ENCODE results near the gene ERCC3. TPM values are rescaled to one million over a fixed set of nuclear protein-coding genes. Genes with fewer than 3 reads are reported as not detected.

ERCC3 gene
- polyA plus RNA-seq, 2 of the 4 experiments (the other 2 are of a cell fraction): 57.9 to 68.3 TPM

DNA sequence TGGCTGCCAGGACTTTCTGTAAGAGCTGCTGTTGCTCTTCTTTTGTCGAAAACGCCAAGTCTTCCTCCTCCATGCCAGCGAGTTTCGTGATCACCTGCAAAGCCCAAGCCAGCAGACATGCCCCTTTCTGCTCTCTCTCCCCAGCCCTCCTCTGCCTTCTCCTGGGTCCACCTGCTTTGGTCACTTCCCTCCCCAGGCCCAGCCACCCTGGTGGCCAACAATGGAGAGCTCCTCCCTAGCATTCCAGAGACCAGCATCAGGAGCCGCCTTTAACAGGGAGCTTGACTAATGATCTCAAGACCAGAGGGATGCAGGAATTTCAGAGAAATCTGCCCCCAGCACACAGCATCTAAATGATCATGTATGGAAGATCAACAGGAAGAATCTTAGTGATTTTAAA, 34.6 kb downstream of the ERCC3 start:
- FAIRE-seq: no peak
- POLR2A ChIA-PET: no interaction called here
- ATAC-seq: no peak; a peak in 1 of 6 replicates

DNA sequence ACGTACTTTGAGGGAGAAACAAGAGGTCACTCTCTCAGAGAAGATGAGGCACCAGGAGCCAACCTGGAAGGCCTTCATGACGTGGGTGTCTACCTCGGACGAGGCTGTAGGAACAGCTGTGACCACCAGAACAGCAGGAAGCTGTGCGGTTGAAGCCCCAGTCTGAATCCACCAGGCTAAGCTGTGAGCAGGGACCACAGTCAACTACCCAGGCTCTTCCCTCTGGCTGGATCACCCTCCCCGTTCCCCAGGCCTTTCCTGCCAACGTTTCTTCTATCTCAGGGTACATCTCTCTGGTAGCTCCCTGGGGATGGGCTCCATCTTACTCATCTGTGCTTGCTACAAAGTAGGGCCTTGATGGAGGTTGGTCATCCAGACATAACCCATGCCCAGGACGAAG, 37.1 kb downstream of the ERCC3 start:
- TF ChIP-seq, protein P1, sequence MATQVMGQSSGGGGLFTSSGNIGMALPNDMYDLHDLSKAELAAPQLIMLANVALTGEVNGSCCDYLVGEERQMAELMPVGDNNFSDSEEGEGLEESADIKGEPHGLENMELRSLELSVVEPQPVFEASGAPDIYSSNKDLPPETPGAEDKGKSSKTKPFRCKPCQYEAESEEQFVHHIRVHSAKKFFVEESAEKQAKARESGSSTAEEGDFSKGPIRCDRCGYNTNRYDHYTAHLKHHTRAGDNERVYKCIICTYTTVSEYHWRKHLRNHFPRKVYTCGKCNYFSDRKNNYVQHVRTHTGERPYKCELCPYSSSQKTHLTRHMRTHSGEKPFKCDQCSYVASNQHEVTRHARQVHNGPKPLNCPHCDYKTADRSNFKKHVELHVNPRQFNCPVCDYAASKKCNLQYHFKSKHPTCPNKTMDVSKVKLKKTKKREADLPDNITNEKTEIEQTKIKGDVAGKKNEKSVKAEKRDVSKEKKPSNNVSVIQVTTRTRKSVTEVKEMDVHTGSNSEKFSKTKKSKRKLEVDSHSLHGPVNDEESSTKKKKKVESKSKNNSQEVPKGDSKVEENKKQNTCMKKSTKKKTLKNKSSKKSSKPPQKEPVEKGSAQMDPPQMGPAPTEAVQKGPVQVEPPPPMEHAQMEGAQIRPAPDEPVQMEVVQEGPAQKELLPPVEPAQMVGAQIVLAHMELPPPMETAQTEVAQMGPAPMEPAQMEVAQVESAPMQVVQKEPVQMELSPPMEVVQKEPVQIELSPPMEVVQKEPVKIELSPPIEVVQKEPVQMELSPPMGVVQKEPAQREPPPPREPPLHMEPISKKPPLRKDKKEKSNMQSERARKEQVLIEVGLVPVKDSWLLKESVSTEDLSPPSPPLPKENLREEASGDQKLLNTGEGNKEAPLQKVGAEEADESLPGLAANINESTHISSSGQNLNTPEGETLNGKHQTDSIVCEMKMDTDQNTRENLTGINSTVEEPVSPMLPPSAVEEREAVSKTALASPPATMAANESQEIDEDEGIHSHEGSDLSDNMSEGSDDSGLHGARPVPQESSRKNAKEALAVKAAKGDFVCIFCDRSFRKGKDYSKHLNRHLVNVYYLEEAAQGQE (IDR thresholded peaks at IDR 0.05): no peak
- TF ChIP-seq TFCP2L1 (CRISPR knock-in tag; IDR thresholded peaks at IDR 0.05) (no peak), BHLHE40 (IDR thresholded peaks at IDR 0.05; ENCODE audit: low read depth, low read length) (no peak), GATA3 (IDR thresholded peaks at IDR 0.05; ENCODE audit: borderline replicate concordance) (no peak), NPAS2 (CRISPR knock-in tag; IDR thresholded peaks at IDR 0.05; ENCODE audit: borderline replicate concordance) (no peak)
- TF ChIP-seq, protein P2, sequence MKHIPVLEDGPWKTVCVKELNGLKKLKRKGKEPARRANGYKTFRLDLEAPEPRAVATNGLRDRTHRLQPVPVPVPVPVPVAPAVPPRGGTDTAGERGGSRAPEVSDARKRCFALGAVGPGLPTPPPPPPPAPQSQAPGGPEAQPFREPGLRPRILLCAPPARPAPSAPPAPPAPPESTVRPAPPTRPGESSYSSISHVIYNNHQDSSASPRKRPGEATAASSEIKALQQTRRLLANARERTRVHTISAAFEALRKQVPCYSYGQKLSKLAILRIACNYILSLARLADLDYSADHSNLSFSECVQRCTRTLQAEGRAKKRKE (CRISPR knock-in tag; IDR thresholded peaks at IDR 0.05; ENCODE audit: low read depth): no peak
- TF ChIP-seq, protein P3, sequence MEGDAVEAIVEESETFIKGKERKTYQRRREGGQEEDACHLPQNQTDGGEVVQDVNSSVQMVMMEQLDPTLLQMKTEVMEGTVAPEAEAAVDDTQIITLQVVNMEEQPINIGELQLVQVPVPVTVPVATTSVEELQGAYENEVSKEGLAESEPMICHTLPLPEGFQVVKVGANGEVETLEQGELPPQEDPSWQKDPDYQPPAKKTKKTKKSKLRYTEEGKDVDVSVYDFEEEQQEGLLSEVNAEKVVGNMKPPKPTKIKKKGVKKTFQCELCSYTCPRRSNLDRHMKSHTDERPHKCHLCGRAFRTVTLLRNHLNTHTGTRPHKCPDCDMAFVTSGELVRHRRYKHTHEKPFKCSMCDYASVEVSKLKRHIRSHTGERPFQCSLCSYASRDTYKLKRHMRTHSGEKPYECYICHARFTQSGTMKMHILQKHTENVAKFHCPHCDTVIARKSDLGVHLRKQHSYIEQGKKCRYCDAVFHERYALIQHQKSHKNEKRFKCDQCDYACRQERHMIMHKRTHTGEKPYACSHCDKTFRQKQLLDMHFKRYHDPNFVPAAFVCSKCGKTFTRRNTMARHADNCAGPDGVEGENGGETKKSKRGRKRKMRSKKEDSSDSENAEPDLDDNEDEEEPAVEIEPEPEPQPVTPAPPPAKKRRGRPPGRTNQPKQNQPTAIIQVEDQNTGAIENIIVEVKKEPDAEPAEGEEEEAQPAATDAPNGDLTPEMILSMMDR (IDR thresholded peaks at IDR 0.05): no peak
- ChIA-PET CTCF (interaction anchor here (1.1 to 2.0 kb wide), 2 partner anchors 9 to 14 kb away, joined by 3 to 6 read pairs; no protein-coding TSS in a partner anchor), POLR2A (no interaction called here)
- Histone ChIP-seq H3K27ac (no peak overlapping the region), H3K4me2 (no peak overlapping the region), H3K4me1 (peaks cover 16% of the 10 kb centered on the region), H3K4me3 (no peak overlapping the region), H3K9me3 (no peaks in the 10 kb centered on the region)
- DNase-seq (ENCODE audit: low read depth in 1 of 2, low spot score in 1 of 2) (no peak), FAIRE-seq (no peak), ATAC-seq (no peak)
- WGBS (ENCODE audit: missing lambda C conversion rate): 84% methylated on average over 8 of the region's 8 CpGs

More for the DNA sequence above, 34.6 kb downstream of the ERCC3 start:
- Histone ChIP-seq H3K4me3 (no peak overlapping the region), H3K27ac (no peak overlapping the region), H3K4me1 (peaks cover 14% of the 10 kb centered on the region), H3K4me2 (no peak overlapping the region), H3K9me3 (no peaks in the 10 kb centered on the region)
- DNase-seq (ENCODE audit: low read depth in 1 of 2, low spot score in 1 of 2): no peak
- CTCF ChIA-PET: interaction anchor here (0.6 to 2.2 kb wide), 4 partner anchors 26 to 220 kb away, joined by 3 to 5 read pairs (median 4); no protein-coding TSS in a partner anchor
- no peak for TF ChIP-seq RARB (CRISPR knock-in tag; IDR thresholded peaks at IDR 0.05)
- no peak for TF ChIP-seq CHD4 (IDR thresholded peaks at IDR 0.05; ENCODE audit: borderline replicate concordance)
- no peak for TF ChIP-seq NR3C1 (IDR thresholded peaks at IDR 0.05)
- no peak for TF ChIP-seq HDAC2 (IDR thresholded peaks at IDR 0.05)
- TF ChIP-seq FOSB (CRISPR knock-in tag; IDR thresholded peaks at IDR 0.05): no peak
- TF ChIP-seq SMC3 (IDR thresholded peaks at IDR 0.05): no peak
- no peak for TF ChIP-seq MYC (IDR thresholded peaks at IDR 0.05; ENCODE audit: borderline replicate concordance, low read length)
- no peak for TF ChIP-seq SREBF2 (IDR thresholded peaks at IDR 0.05)
- TF ChIP-seq RNF2 (IDR thresholded peaks at IDR 0.05; ENCODE audit: borderline replicate concordance, low read depth): no peak
- TF ChIP-seq GATA3 (IDR thresholded peaks at IDR 0.05; ENCODE audit: borderline replicate concordance): no peak
- TF ChIP-seq, protein P4, sequence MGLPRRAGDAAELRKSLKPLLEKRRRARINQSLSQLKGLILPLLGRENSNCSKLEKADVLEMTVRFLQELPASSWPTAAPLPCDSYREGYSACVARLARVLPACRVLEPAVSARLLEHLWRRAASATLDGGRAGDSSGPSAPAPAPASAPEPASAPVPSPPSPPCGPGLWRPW (IDR thresholded peaks at IDR 0.05): no peak
- 95% methylated on average over 5 of the region's 5 CpGs for WGBS (ENCODE audit: missing lambda C conversion rate)

GRCh38 chr2:127256381-127256780, 37.6 kb downstream of the ERCC3 start:
- FAIRE-seq (no peak), DNase-seq (ENCODE audit: low read depth in 1 of 2, low spot score in 1 of 2) (no peak), ATAC-seq (no peak; a peak in 1 of 6 replicates)
- CTCF ChIA-PET: interaction anchor here (1.1 to 2.0 kb wide), 2 partner anchors 9 to 14 kb away, joined by 3 to 6 read pairs; no protein-coding TSS in a partner anchor
- Histone ChIP-seq H3K4me2 (no peak overlapping the region), H3K4me3 (no peak overlapping the region), H3K27ac (no peak overlapping the region), H3K4me1 (peaks cover 16% of the 10 kb centered on the region), H3K9me3 (no peaks in the 10 kb centered on the region)
- POLR2A ChIA-PET: no interaction called here
- WGBS (ENCODE audit: missing lambda C conversion rate): 91% methylated on average over 3 of the region's 3 CpGs
- TF ChIP-seq MAX (IDR thresholded peaks at IDR 0.05): no peak

Measured in A549 (cell line).